ENCODE measurements around the gene CDKL1.
"Not testable (repeated sequence)": the region's sequence is repeated elsewhere in the genome, so short reads cannot be mapped to it uniquely, and the experiment has no call there.

Gene CDKL1

GRCh38 chr14:50371546-50371945 lies 25.1 kb downstream of the CDKL1 start:
- CTCF ChIA-PET = no interaction called here
- POLR2A ChIA-PET = interaction anchor here (0.6 kb wide), 1 partner anchor 11 kb away, joined by 3 read pairs; no protein-coding TSS in a partner anchor
- no peak overlapping the region for H3K4me3 ChIP-seq (ENCODE audit: low read depth, low read length)
- DNase-seq (ENCODE audit: low read depth, low spot score) = no peak
- TF ChIP-seq CTCF (IDR thresholded peaks at IDR 0.05; ENCODE audit: insufficient read depth, low read length, missing control alignments) = no peak

GRCh38 chr14:50366589-50366988 lies 30.1 kb downstream of the CDKL1 start:
- H3K4me3 ChIP-seq (ENCODE audit: low read depth, low read length) = no peak overlapping the region
- POLR2A ChIA-PET = no interaction called here
- no peak for DNase-seq (ENCODE audit: low read depth, low spot score)
- no peak for TF ChIP-seq CTCF (IDR thresholded peaks at IDR 0.05; ENCODE audit: insufficient read depth, low read length, missing control alignments)
- CTCF ChIA-PET = no interaction called here

GRCh38 chr14:50366115-50366514 lies 30.6 kb downstream of the CDKL1 start:
- DNase-seq (ENCODE audit: low read depth, low spot score) = no peak
- no peak for TF ChIP-seq CTCF (IDR thresholded peaks at IDR 0.05; ENCODE audit: insufficient read depth, low read length, missing control alignments)
- ChIA-PET CTCF (no interaction called here), POLR2A (no interaction called here)
- no peak overlapping the region for H3K4me3 ChIP-seq (ENCODE audit: low read depth, low read length)

- H3K4me3 ChIP-seq (ENCODE audit: low read depth, low read length); POLR2A ChIA-PET; DNase-seq (ENCODE audit: low read depth, low spot score): not testable (repeated sequence)
- CTCF ChIA-PET = interaction anchor here (1.8 kb wide), 1 partner anchor 23 kb away, joined by 4 read pairs; no protein-coding TSS in a partner anchor
These were observed 31.1 kb downstream of the CDKL1 start for GRCh38 chr14:50365572-50365971.

- no peak overlapping the region for H3K4me3 ChIP-seq (ENCODE audit: low read depth, low read length)
- no peak for TF ChIP-seq CTCF (IDR thresholded peaks at IDR 0.05; ENCODE audit: insufficient read depth, low read length, missing control alignments)
- ChIA-PET POLR2A (no interaction called here), CTCF (interaction anchor here (0.7 to 1.8 kb wide), 3 partner anchors 15 to 44 kb away, joined by 3 to 6 read pairs (median 4); no protein-coding TSS in a partner anchor)
- DNase-seq (ENCODE audit: low read depth, low spot score) = no peak
These were observed 31.9 kb downstream of the CDKL1 start for GRCh38 chr14:50364792-50365191.

GRCh38 chr14:50363714-50364111 lies 33.0 kb downstream of the CDKL1 start:
- TF ChIP-seq CTCF (IDR thresholded peaks at IDR 0.05; ENCODE audit: insufficient read depth, low read length, missing control alignments) = no peak
- no peak for DNase-seq (ENCODE audit: low read depth, low spot score)
- ChIA-PET POLR2A (interaction anchor here (0.6 kb wide), 2 partner anchors 12 to 483 kb away, joined by 3 read pairs; no protein-coding TSS in a partner anchor), CTCF (interaction anchor here (0.6 to 1.8 kb wide), 5 partner anchors 8 to 43 kb away, joined by 3 to 6 read pairs (median 3); no protein-coding TSS in a partner anchor)
- H3K4me3 ChIP-seq (ENCODE audit: low read depth, low read length) = no peak overlapping the region
